Psoas muscle (tissue), 8 donors: Measurements from ENCODE around the gene NFIC. TPM values are rescaled to one million over a fixed set of nuclear protein-coding genes. Genes with fewer than 3 reads are reported as not detected.
"Not testable (repeated sequence)": the region's sequence is repeated elsewhere in the genome, so short reads cannot be mapped to it uniquely, and the experiment has no call there.

Experiments used
- ATAC-seq, 4 donors: fragments of 200-7000 bp; cut with Tn5 transposase; one replicate each; pipeline ENCODE4 v1.9.1; 2020; ENCODE audit warnings: moderate library complexity in 3 of 4, mild to moderate bottlenecking in 2 of 4
- DNase-seq, 2 donors: peaks; one replicate each; pipeline ENCODE4 v3.0.0-alpha.2; 2020
- H3K27ac ChIP-seq: fragments of 200-600 bp; one replicate; pipeline ENCODE4 v1.8.0; 2022
- H3K27me3 ChIP-seq, 3 donors: fragments of 200-600 bp in 1 of 3; one replicate each; pipeline versions ENCODE4 v1.6.1 to v1.8.0; 2013 to 2022; ENCODE audit warnings: low read length in 2 of 3, mild to moderate bottlenecking in 2 of 3, moderate library complexity in 1 of 3; ENCODE audit not compliant: insufficient read depth in 3 of 3
- H3K36me3 ChIP-seq, 2 donors: fragments of 200-600 bp in 1 of 2; one replicate each; pipeline versions ENCODE4 v1.6.1 to v1.8.0; 2013 to 2022; ENCODE audit warnings: low read depth in 1 of 2, mild to moderate bottlenecking in 1 of 2, moderate library complexity in 1 of 2; ENCODE audit not compliant: insufficient read depth in 1 of 2
- H3K4me1 ChIP-seq: fragments of 200-600 bp; one replicate; pipeline ENCODE4 v1.8.0; 2022
- H3K4me3 ChIP-seq: fragments of 200-600 bp; one replicate; pipeline ENCODE4 v1.8.0; 2022; ENCODE audit warnings: mild to moderate bottlenecking
- H3K9me3 ChIP-seq: fragments of 200-600 bp; one replicate; pipeline ENCODE4 v1.8.0; 2022
- CTCF ChIP-seq: fragments of 200-600 bp; IDR thresholded peaks from one replicate; pipeline ENCODE4 v1.8.0; 2022; ENCODE audit warnings: antibody characterized with exemption
- WGBS, 3 donors: extraction: QIAGEN DNeasy Blood & Tissue Kit; methylation state at CpG; one replicate each; pipeline versions ENCODE4 v1.1.6 to v1.1.7; 2013; 5-methylcytosine and 5-hydroxymethylcytosine counted together
- intact Hi-C, 2 donors: fragments of 100-400 bp; cut with DNase I; formaldehyde crosslinking; loops; one replicate each; pipeline versions ENCODE4 v1.11.0 to v1.14.2; 2022
- polyA plus RNA-seq, 3 donors: library from polyadenylated mRNA; stranded (reverse); fragments of 200-250 nt; gene quantifications; one replicate each; pipeline ENCODE4 v1.2.3, GENCODE V29; 2013
- total RNA-seq, 4 donors: library from RNA; stranded (reverse); fragmentation: NEBNext Ultra II Directional in 2 of 4; extraction: Animal tissue kit (Norgen Biotek cat#: 25700) in 2 of 4; gene quantifications; one replicate each; pipeline versions ENCODE4 v1.2.1 to v1.2.4, GENCODE V29; 2021 to 2023
- donor health status: healthy with polysubstance abuse.
- donor health status: DM: no; HTN: no; CAD: no; lungs with moderate emphysema.
- donor health status: Bipolar disorder and iron deficiency.
- donor health status: healthy.
- donor health status: DM: yes; HTN: yes; CAD: no.
- donor health status: DM: no; HTN: no; CAD: no.
- donor health status: DM: no; HTN: no; CAD: no.
- donor health status: DM: yes; HTN: yes; CAD: no.

Gene NFIC
- total and polyA plus RNA-seq, 7 donors = 100.0 to 439 (median 270) TPM

DNA sequence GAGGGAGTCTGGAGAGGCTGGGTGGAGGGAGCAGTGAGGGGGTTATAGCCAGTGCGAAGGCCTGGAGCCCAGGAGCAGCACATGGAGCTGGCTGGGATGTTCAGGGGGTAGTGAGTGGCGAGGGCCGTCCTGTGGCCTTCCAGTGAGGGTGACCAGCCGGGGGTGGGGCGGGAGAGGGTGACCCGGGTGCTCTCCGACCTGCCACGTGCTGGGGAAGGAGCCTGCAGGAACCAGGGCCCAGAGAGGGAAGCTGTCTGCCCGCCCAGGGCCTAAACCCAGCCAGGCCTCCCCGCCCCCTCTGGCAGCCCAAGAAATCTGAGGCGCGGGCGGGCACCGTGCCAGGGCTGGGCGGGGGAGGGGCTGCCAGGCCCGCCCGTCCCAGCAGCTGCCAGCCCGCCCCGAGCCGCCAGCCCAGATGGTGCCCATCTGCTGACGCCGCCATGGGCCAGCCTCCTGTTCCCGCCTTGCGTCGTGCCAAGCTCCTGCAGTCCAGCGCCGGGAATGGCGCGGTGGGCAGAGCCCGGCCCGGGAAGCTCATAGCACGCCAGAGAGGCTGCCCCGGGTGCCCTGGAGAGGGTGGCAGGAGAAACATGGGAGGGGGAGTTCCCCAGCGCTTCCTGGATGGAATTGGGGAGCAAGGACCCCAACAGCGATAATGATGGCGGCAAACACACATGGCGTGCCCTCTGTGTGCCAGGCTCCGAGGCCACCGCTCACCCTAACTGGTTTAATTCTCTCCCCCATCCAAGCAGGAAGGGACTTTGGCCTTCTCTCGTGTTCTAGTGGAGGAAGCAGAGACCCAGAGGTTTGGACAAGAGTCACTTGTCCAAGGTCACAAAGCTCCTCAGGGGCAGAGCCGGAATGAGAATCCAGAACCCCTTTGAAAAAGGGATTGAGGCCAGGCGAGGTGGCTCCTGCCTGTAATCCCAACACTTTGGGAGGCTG, 21.5 kb downstream of the NFIC start:
- no peak for TF ChIP-seq CTCF
- peaks cover 83% of the 10 kb centered on the region for H3K4me1 ChIP-seq
- no peaks in the 10 kb centered on the region for H3K9me3 ChIP-seq
- H3K27me3 ChIP-seq = no peaks in the 10 kb centered on the region
- peak; percentile 91 to 96 for DNase-seq
- peak; percentile 81 to 85 (median 82) for ATAC-seq
- intact Hi-C loops = no loop called here
- peaks cover 0 to 5% of the 10 kb centered on the region in 2 donors for H3K36me3 ChIP-seq
- WGBS, 3 donors = 21 to 39% (median 24%) methylated on average over 30 to 42 of the region's 42 CpGs
- H3K4me3 ChIP-seq = peak overlapping the region; percentile 51
- H3K27ac ChIP-seq = peak overlapping the region; percentile 89

DNA sequence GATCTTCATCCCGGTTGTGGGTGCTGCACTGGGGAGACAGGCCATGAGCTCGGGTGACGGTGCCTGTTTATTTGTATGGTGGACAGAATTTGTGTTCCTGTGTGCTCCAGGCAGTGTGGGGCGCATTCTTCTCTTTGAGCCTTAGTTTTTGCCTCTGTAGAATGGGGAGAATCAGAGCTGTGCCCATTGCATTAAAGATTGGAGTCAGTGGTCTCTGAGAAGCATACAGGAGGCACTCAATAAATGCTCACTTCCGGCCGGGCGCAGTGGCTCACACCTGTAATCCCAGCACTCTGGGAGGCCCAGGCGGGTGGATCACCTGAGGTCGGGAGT, 23.0 kb downstream of the NFIC start:
- peaks cover 72% of the 10 kb centered on the region for H3K4me1 ChIP-seq

GRCh38 chr19:3389876-3390371, 23.5 kb downstream of the NFIC start:
- Histone ChIP-seq H3K27me3 (no peaks in the 10 kb centered on the region), H3K27ac (peak overlapping the region; percentile 89), H3K9me3 (no peaks in the 10 kb centered on the region), H3K4me1 (peaks cover 67% of the 10 kb centered on the region), H3K36me3 (peaks cover 0 to 8% of the 10 kb centered on the region in 2 donors), H3K4me3 (peak overlapping the region; percentile 30)
- ATAC-seq (peak; percentile 25 to 52 (median 44)), DNase-seq (peak; percentile 55 to 82)
- no peak for TF ChIP-seq CTCF
- intact Hi-C loops = no loop called here
- WGBS, 3 donors = 26 to 37% (median 31%) methylated on average over 17 of the region's 17 CpGs

More for the DNA sequence above, 23.0 kb downstream of the NFIC start:
- no peak for DNase-seq
- intact Hi-C loops = no loop called here
- peaks cover 0 to 5% of the 10 kb centered on the region in 2 donors for H3K36me3 ChIP-seq
- H3K9me3 ChIP-seq = no peaks in the 10 kb centered on the region
- WGBS, 3 donors = 76 to 92% (median 79%) methylated on average over 9 of the region's 9 CpGs
- peak overlapping the region; percentile 30 for H3K4me3 ChIP-seq
- peak overlapping the region; percentile 89 for H3K27ac ChIP-seq
- TF ChIP-seq CTCF = no peak
- no peaks in the 10 kb centered on the region for H3K27me3 ChIP-seq
- no peak for ATAC-seq

GRCh38 chr19:3391911-3392310, 25.5 kb downstream of the NFIC start:
- H3K4me3 ChIP-seq, intact Hi-C loops, H3K27me3 ChIP-seq, H3K9me3 ChIP-seq, ATAC-seq, DNase-seq: not testable (repeated sequence)
- peaks cover 0 to 11% of the 10 kb centered on the region in 2 donors for H3K36me3 ChIP-seq
- peak overlapping the region; percentile 89 for H3K27ac ChIP-seq
- WGBS, 3 donors = 63 to 78% (median 63%) methylated on average over 9 of the region's 9 CpGs
- H3K4me1 ChIP-seq = peaks cover 60% of the 10 kb centered on the region

GRCh38 chr19:3392480-3392879, 26.1 kb downstream of the NFIC start:
- intact Hi-C loops = no loop called here
- peak in 1 of 2 donors; percentile 57 for DNase-seq
- H3K36me3 ChIP-seq = peaks cover 0 to 11% of the 10 kb centered on the region in 2 donors

More at GRCh38 chr19:3392480-3392879, 26.1 kb downstream of the NFIC start:
- no peak for ATAC-seq
- H3K27ac ChIP-seq = peak overlapping the region; percentile 74
- TF ChIP-seq CTCF = no peak
- H3K4me1 ChIP-seq = peaks cover 60% of the 10 kb centered on the region
- H3K9me3 ChIP-seq = no peaks in the 10 kb centered on the region
- no peaks in the 10 kb centered on the region for H3K27me3 ChIP-seq
- WGBS, 3 donors = 33 to 38% (median 37%) methylated on average over 9 to 11 of the region's 11 CpGs
- no peak overlapping the region for H3K4me3 ChIP-seq
